HT-29 (cell line): ENCODE results near the gene IL1B. TPM values are rescaled to one million over a fixed set of nuclear protein-coding genes. Genes with fewer than 3 reads are reported as not detected.

ENCODE experiments used
- DNase-seq: peaks from one replicate; pipeline ENCODE4 v3.0.0-alpha.2; 2015; ENCODE audit warnings: low spot score
- total RNA-seq: library from RNA; depleted of rRNA; stranded (reverse); fragments of >200 nt; shearing (Covaris generic); gene quantifications from 2 replicates; pipeline ENCODE4 v1.2.3, GENCODE V29; 2014

Gene IL1B
- total RNA-seq, 1 experiment from 2014 or later = 0.20 TPM

DNA sequence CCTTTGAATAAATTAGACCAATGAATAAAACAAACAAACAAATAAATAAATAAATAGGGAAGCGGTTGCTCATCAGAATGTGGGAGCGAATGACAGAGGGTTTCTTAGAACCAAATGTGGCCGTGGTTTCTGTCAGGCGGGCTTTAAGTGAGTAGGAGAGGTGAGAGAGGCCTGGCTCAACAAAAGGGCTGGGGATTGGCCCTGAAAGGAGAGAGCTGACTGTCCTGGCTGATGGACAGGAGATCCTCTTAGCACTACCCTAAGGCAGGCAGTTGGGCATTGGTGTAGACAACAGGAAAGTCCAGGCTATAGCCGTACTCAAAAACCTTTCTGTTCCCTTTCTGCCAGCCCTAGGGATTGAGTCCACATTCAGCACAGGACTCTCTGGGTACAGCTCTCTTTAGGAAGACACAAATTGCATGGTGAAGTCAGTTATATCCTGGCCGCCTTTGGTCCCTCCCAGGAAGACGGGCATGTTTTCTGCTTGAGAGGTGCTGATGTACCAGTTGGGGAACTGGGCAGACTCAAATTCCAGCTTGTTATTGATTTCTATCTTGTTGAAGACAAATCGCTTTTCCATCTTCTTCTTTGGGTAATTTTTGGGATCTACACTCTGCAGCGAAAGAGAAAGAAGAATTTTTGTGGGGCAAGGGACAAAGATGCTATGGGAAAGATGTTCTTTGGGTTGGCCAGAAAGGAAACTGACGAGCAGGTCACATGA lies 6.5 kb downstream of the IL1B start:
- DNase-seq = no peak

DNA sequence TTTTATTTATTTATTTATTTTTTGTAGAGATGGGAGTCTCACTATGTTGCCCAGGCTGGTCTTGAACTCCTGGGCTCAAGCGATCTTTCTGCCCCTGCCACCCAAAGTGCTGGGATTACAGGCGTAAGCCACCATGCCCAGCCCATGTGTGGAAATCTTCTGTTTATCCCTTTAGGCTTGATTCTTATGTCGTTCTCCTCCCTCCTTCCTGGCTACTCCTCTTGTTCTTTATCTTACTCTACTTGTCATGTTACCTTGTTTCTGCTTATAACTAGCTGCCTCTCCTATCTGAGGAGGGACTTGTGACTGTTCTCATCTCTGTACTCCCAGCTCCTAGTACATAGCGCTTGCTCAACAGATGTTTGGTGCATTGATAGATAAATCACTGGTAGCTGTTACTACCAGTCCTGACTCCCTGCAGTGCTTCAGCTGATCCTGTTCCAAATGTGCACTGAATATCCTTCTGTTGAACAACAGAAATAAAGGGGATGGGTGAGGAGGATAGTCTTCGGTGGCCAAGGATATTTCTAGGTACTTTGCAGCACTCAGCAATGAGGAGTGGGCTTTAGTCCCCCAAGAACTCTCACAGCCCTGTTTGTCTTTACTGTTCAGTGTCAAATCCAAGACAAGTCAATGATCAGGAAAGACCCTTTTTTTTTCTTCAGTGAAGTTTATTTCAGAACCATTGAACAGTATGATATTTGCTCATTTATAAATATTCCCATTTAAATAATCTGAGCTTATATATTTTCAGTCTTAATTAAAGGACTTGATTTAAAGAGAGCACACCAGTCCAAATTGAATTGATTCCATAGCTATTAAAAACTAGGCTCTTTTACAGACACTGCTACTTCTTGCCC lies 7.2 kb downstream of the IL1B start:
- DNase-seq = no peak

DNA sequence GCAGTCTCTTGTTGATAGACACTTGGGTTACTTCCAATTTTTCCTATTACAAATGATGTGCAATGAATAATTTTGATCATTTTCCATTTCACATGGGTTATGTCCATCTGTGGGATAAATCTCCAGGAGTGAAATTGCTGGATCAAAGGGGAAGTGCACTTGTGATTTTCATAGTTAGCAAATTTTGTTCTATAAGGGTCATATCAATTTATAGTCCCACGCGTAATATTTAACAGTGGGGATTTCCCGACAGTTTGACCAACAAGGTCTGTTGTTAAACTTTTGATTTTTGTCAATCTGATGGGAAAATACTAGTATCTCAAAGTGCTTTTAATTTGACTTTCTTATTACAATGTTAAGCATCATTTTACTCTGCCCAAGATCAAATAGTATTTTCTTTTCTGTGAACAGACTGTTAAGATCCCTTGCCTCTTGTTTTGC lies 8.3 kb downstream of the IL1B start:
- no peak for DNase-seq

DNA sequence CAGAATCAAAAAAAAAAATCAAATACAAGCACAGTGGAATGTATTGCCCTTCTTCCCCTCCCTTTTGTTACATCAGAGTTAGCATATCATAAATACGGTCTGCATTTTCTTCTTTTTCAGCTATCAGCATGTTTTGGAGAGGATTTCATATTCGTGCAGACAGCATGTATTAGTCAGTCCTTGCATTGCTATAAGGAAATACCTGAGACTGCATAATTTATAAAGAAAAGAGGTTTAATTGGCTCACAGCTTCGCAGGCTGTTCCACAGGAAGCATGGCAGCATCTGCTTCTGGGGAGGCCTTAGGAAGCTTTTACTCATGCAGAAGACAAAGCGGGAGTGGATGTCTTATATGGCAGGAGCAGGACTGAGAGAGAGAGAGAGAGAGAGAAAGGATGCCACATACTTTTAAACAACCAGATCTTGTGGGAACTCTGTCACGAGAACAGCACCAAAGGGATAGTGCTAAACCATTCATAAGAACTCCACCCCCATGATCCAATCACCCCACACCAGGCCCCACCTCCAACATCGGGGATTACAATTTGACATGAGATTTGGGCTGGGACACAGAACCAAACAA lies 8.9 kb downstream of the IL1B start:
- no peak for DNase-seq

DNA sequence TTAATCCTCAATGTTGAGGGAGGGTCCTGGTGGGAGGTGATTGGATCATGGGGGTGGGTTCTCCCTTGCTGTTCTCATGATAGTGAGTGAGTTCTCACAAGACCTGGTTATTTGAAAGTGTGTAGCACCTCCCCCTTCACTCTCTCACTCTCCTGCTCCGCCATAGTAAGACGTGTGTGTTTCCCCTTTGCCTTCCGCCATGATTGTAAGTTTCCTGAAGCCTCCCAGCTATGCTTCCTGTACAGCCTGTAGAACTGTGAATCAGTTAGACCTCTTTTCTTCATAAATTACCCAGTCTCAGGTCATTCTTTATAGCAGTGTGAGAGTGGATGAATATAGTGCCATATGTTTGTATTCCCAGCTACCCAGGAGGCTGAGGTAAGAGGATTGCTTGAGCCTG lies 9.6 kb downstream of the IL1B start:
- no peak for DNase-seq

DNA sequence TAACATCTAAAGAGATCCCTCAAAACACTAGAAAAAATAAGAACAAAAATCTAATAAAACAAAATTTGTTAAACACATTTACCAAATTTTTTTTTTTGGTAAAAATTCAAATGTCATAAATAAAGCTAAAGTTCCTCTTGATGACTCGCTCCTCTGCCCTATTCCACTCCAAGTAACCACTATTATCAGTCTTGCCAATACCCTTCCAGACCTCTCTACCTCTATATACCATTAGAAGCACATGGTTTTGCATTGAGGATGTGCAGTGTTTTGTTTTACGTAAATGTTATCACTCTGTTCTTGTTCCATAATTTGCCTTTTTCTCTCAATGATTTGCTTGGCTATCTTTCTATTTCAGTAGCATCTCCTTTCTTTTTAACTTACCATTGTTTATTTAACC lies 10.9 kb downstream of the IL1B start:
- DNase-seq = no peak

DNA sequence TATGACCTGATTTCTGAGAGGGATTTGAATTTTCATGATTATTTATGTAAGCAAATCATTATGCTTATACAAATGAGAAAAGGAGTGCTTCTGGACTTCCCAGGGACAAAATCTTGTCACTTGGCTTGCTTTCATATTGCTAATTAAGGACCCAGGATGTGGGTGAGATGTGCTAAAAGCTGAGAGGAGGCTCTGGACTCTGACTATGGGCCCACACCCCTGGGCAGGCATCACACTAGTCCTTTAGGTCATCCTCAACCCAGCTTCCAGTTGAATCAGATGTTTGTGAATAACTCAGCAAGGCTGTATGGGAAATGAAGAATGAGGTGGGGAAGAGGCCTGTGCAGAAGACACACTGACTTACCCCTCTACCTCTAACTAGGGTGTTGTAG lies 11.9 kb downstream of the IL1B start:
- DNase-seq = no peak

DNA sequence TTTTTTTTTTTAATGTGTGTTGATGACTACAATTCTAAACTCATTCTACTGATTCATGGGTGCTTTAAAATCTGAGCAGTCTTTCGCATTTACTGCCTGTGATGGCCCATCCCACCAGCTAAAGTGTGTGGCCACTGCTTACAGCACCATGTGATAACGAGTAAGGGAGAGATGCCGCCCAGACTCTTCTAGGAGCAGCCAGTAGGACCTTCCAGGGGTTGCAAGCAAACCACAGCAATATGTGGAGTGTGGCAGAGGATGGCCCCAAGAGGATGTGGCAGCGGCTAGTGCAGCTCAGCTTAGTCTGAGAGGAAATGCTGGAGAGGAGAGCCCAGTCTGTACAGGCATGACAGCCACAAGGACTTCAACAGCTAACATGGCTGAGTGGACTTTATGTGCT lies 14.9 kb downstream of the IL1B start:
- DNase-seq = no peak

DNA sequence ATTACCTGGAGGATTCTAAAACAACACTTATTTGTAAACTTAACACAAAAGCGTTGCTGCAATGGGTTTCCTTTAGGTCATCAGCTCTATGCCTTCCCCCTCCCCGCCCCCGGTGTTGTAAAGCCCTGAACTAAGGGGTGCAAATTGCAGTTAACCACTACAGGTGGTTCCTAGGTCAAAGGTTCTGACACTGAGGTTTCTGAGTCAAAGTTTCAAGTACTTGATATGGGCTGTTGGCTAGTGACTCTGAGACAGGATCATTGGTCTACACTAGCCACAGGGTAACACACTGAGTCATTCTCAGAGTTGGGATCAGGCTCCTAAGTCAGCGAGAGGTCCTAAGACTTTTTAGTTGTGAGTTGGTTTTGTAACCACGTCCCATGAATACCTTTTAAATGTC lies 15.4 kb downstream of the IL1B start:
- DNase-seq = no peak

DNA sequence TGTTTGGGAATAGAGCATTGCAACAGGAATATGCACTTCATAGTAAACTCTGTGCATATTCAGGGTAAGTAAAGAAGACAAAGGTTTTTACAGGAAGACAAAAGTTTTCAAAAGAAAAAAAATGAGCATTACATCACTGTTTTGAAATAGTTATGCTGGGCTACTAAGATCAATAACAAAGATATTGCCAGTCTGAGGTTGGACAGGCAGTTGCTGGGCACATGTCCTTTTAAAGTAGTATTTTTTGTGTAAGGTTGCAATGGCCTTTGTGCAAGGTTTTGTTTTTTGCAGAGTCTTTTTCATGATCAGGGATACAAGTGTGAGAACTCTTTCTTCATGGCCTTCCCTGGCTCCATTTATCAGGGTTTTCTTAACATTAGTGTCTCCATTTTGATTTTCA lies 16.2 kb downstream of the IL1B start:
- no peak for DNase-seq

DNA sequence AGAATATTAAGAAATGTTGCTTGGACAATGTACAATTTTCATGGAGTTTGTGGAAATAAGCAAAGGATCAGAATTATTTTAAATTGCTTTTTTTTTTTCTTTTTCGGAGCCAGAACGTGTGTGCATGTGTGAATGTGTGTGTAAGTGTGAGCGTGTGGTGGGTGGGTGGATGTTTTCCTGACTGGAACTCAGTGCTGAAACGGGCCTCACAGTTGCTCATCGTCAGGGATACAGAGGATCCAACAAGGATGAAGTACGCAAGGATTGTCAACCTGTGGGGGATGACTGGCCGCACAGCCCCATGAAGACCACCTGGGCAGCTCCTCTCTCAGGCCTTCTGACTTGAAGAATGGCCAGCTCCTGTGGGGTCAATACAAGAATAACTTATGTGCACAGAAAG lies 17.5 kb downstream of the IL1B start:
- no peak for DNase-seq

DNA sequence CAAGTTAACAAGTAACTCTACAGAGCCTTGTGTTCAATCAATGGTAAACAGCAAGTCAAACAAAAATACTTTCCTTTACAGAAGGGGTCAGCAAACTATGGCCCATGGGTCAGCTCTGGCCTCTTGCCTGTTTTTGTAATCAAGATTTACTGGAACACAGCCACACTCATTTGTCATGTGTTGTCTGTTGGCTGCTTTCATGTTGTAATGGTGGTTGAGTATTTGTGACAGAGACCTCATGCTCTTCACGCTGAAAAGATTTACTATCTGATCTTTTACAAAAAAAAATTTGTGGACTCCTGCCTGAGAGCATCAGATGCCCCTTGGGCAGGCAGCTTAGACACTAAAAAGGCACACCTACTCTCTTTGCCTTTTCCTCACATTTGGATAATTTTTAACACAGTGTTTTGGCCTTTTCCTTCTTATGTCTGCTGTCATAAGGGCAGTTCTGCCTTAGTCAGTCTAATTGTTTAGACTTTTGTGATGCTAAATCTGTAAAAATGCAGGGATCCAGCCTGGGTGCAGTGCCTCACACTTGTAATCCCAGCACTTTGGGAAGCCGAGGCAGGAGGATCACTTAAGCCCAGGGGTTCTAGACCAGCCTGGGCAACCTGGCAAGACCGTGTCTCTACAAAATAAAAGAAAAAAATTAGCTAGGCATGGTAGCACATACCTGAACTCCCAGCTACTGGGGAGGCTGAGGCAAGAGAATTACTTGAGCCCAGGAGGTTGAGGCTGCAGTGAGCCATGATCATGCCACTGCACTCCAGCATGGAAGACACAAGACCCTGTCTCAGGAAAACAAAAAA lies 18.3 kb downstream of the IL1B start:
- DNase-seq = no peak

DNA sequence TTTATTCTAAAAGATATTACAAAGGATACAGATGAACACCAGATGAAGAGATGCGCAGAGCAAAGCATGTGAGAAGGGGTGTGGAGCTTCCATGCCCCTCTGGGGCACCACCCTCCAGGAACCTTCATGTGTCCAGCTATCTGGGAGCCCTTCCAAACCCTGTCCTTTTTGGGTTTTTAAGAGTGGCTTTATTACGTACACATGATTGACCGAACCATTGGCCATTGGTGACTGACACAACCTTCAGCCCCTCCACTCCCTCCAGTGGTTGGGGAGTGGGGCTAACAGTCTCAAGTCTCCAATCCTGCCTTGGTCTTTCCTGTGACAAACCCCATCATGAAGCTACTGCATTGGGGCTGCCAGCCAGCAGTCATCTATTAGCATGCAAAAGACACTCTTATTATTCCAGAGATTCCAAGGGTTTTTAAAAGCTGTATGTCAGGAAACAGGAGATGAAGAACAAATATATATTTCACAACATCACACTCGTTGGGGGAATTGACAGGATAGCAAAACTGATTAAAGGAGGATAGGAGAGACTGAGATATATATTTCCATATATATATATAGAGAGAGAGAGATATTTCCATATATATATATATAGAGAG lies 19.4 kb downstream of the IL1B start:
- DNase-seq = no peak

DNA sequence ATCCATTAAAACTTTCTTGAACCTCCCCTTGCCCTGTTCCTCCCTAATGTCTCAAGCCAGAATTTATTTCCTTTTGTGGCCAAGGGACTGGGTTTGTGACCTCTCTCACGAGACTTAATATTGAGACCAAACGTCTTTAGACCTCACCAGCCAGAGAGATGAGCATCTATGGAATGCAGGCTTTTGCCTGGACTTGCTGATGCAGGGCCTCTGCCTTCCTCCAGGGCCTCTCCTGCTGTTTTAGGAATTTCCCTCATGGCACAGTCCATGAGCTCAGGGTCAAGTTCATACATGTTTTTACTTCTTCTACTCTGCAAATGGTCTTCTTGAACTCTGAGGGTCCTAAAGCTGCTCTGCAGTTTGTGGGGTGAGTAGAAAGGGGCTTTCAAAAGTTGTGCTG lies 22.3 kb downstream of the IL1B start:
- DNase-seq = no peak

DNA sequence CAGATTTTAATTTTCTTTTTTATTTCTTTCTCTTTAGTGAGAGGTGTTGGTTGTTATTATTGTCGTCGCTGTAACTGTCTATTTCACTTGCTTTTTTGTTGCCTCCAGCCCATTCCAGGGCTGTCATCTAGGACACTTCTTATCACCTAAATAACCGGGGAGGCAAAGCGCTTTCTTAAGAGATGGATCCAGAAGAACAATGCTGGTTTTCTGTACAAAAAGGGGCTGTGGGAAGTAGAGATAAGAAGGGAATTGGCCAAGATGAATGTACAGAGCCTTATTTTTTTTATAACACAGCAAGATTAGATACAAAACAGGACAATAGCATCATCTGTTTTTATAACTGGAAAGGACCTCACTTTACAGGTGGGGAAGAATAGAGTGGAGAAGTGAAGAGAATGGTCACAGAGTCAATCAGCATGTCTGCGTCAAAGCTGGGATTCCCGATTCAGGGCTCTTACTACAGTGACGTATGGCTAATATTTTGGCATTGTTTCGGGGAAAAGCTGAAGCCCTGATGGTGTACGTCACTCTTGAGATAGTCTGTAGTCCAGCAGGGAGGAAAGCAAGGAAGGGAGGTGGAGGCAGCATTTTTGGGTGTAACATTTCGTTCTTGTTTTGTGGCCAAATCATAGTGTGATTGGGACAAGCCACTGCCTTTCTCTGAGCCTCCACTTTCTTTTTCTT lies 23.2 kb downstream of the IL1B start:
- no peak for DNase-seq

DNA sequence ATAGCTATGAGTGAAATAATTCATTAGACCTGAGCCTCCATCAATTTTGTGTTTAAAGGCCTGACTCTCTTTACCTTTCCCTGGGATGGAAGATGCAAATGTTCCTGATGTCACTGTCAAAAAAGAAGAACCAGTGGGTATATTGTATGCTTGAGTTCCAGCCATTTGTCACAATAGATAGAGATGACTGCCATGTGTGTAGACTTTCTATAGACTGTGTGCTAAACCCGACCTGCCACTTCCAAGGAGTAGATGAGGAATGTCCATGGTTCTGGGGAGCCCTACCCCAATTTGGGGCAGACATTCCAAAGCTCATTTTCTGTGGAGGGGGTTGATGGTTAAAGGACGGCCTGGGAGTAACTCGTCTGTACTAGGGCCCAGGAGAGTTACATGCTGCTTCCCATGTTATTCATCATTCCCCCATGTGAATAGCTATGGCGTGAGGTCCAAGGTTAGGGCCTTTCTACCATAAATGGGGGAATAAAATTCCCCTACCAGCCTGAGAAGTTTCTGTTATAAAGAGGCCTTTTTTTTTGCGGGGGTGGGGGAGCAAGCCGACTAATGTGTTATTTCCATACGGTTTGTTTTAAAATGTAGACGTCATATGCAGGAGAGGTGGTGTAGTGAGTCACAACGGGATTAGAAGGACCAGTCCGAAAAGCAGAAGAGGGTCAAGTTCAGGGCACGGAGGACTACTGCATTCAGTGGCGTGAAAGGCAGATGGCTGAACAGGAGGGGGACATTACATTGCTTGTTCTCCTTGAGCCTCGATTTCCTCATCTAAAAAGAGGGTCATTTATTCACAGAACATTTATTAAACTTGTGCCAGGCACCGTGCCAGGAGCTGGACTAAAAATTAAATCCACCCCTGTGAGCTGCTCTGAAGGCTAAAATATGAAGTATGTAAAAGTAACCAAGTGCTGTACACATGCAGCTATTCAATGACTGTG lies 24.0 kb downstream of the IL1B start:
- no peak for DNase-seq

DNA sequence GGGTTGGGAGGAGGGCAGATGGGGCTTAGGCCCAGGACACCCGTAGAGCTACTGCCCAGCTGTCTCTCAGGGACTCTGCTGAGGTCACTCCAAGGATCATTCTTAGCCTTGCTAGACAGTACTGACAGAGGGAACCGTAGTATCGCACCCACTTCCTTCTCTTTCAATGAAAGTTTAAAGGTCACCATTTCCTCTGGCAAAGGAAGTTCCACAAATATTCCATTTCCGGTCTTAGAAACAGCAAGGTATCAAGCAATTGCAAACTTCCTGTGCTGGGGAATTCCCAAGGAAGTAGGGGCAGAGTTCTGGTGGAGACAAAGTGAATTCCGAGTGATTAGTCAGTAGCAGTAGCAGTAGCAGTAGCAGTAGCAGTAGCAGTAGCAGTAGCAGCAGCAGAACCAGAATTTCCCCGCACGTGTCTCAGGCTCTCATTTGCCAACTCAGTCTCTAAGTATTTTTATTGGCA lies 24.7 kb downstream of the IL1B start:
- DNase-seq = peak; percentile 38

DNA sequence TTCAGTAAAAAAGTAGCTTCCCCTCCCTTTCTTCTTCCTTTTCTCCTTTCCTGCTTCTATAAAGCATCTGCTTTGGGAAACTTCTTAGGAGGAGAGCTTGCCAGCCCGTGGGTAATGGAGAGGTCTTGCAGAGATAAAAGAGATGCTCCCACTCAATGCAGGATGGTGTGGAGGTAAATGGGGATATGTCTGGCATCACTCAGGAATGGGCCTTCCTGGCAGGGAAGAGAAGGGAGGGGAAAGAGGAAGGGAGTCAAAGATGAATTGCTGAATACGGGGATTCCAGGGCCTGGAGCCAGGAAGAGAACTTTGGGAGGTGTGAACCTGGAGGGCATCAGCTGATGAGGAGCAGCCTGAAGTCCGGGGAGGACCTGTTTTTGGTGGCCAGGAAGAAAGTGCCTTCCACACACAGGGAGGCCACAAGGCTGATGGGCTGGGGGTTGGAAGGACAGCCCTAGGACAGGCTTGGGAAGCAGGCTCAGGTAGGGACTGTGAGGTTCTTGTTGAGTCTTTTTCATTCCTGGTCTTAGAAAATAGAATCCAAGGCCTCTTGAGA lies 25.2 kb downstream of the IL1B start:
- no peak for DNase-seq

DNA sequence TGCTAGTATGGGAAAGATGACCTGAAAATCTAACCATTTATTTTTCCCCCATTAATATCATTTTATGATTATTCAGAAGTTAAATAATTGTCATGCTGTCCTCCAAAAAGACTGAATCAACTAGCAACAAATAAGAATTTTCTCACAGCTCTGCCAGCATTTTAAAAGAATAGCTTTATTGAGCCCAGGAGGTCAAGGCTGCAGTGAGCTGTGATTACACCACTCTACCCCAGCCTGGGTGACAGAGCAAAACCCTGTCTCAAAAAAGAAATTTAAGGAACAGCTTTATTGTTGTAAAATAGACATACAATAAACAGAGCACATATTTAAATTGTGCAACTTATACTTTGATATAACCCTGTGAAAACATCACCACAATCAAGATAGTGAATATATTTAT lies 27.5 kb downstream of the IL1B start:
- no peak for DNase-seq
